Measurements from ENCODE around the gene LIN37. TPM values are rescaled to one million over a fixed set of nuclear protein-coding genes. Genes with fewer than 3 reads are reported as not detected.

The LIN37 gene
- total and polyA plus RNA-seq, 2 experiments from 2014 or later, result 4.3 to 6.8 TPM

- H4K20me1 ChIP-seq (replicated peaks; ENCODE audit: insufficient read depth), result peaks cover 5% of the 10 kb centered on the region
- peaks cover 12% of the 10 kb centered on the region for H3K27me3 Mint-ChIP-seq (ENCODE audit: insufficient read depth, low read depth, poor library complexity)
- no peak overlapping the region for H3K4me3 ChIP-seq
- H3K79me2 ChIP-seq (replicated peaks; ENCODE audit: insufficient read depth), result no peaks in the 10 kb centered on the region
- ATAC-seq, result no peak
- no peaks in the 10 kb centered on the region for H3K4me1 Mint-ChIP-seq
- no peak overlapping the region for H3K4me3 Mint-ChIP-seq
- H3K27me3 ChIP-seq (ENCODE audit: insufficient read depth), result no peaks in the 10 kb centered on the region
- H3K4me2 ChIP-seq, result no peak overlapping the region
- H3K36me3 Mint-ChIP-seq (ENCODE audit: low read depth), result peaks cover 73% of the 10 kb centered on the region
- H3K27ac ChIP-seq (ENCODE audit: low read depth), result no peak overlapping the region
- H3K9me2 ChIP-seq (ENCODE audit: insufficient read depth), result no peaks in the 10 kb centered on the region
- H3F3A ChIP-seq (replicated peaks; ENCODE audit: low read depth), result no peaks in the 10 kb centered on the region
- TF ChIP-seq ZNF114 (CRISPR knock-in tag; IDR thresholded peaks at IDR 0.05) (no peak), REST (IDR thresholded peaks at IDR 0.05; ENCODE audit: unreplicated experiment) (no peak), POLR2AphosphoS5 (IDR thresholded peaks at IDR 0.05; ENCODE audit: low read depth) (no peak), NANOG (IDR thresholded peaks at IDR 0.05; ENCODE audit: borderline replicate concordance) (no peak), EZH2 (IDR thresholded peaks at IDR 0.05; ENCODE audit: low read depth, unreplicated experiment) (no peak)
- no peaks in the 10 kb centered on the region for H3K9me3 Mint-ChIP-seq
- no peak overlapping the region for H2AFZ ChIP-seq
- DNase-seq (ENCODE audit: low spot score), result no peak
- no peak overlapping the region for H3K27ac Mint-ChIP-seq
- no peaks in the 10 kb centered on the region for H3K4me1 ChIP-seq (ENCODE audit: insufficient read depth)
- H3K36me3 ChIP-seq (ENCODE audit: insufficient read depth), result peaks cover 24% of the 10 kb centered on the region; the same call in 1 of the 2 replicates
Measured at GRCh38 chr19:35729021-35729420, 19.4 kb upstream of the LIN37 start.

GRCh38 chr19:35729763-35730162, 18.6 kb upstream of the LIN37 start:
- Histone ChIP-seq H2AFZ (no peak overlapping the region), H3F3A (replicated peaks; ENCODE audit: low read depth) (no peaks in the 10 kb centered on the region), H3K36me3 (ENCODE audit: insufficient read depth) (peaks cover 21% of the 10 kb centered on the region; the same call in 1 of the 2 replicates), H3K4me3 (no peak overlapping the region), H3K4me1 (ENCODE audit: insufficient read depth) (no peaks in the 10 kb centered on the region), H3K27me3 (ENCODE audit: insufficient read depth) (no peaks in the 10 kb centered on the region), H3K79me2 (replicated peaks; ENCODE audit: insufficient read depth) (no peaks in the 10 kb centered on the region), H3K9me2 (ENCODE audit: insufficient read depth) (no peaks in the 10 kb centered on the region), H3K27ac (ENCODE audit: low read depth) (no peak overlapping the region), H4K20me1 (replicated peaks; ENCODE audit: insufficient read depth) (peaks cover 5% of the 10 kb centered on the region), H3K4me2 (no peak overlapping the region)
- H3K4me3 Mint-ChIP-seq, result no peak overlapping the region
- no peak overlapping the region for H3K27ac Mint-ChIP-seq
- H3K27me3 Mint-ChIP-seq (ENCODE audit: insufficient read depth, low read depth, poor library complexity), result peaks cover 11% of the 10 kb centered on the region
- no peaks in the 10 kb centered on the region; the same call in 2 of the 3 replicates for H3K9me3 Mint-ChIP-seq
- ATAC-seq, result no peak
- no peak for TF ChIP-seq POLR2AphosphoS5 (IDR thresholded peaks at IDR 0.05; ENCODE audit: low read depth)
- TF ChIP-seq ZNF114 (CRISPR knock-in tag; IDR thresholded peaks at IDR 0.05), result no peak
- no peak for TF ChIP-seq EZH2 (IDR thresholded peaks at IDR 0.05; ENCODE audit: low read depth, unreplicated experiment)
- no peak for TF ChIP-seq CREB1 (CRISPR knock-in tag; IDR thresholded peaks at IDR 0.05; ENCODE audit: low read depth)
- TF ChIP-seq CTCF (conservative IDR thresholded peaks at IDR 0.05; ENCODE audit: low read depth in 2 of 2), result no peak
- TF ChIP-seq JUNB (IDR thresholded peaks at IDR 0.05; ENCODE audit: unreplicated experiment), result no peak
- TF ChIP-seq ETS1 (IDR thresholded peaks at IDR 0.05), result no peak
- TF ChIP-seq EZH2phosphoT487 (IDR thresholded peaks at IDR 0.05; ENCODE audit: unreplicated experiment), result no peak
- no peak for TF ChIP-seq ZNF331 (CRISPR knock-in tag; IDR thresholded peaks at IDR 0.05; ENCODE audit: low read depth)
- no peak for TF ChIP-seq NANOG (IDR thresholded peaks at IDR 0.05; ENCODE audit: borderline replicate concordance)
- peaks cover 73% of the 10 kb centered on the region for H3K36me3 Mint-ChIP-seq (ENCODE audit: low read depth)
- no peak for DNase-seq (ENCODE audit: low spot score)
- H3K4me1 Mint-ChIP-seq, result no peaks in the 10 kb centered on the region

All from GM23338 (cell line).